ENCODE data around the gene ZXDC. TPM values are rescaled to one million over a fixed set of nuclear protein-coding genes. Genes with fewer than 3 reads are reported as not detected.

The ZXDC gene
- total and polyA plus RNA-seq, 9 of the 15 experiments (the other 6 are each of a cell fraction or from before 2014, with no cell fraction given), result 0.59 to 13.4 (median 7.3) TPM

DNA sequence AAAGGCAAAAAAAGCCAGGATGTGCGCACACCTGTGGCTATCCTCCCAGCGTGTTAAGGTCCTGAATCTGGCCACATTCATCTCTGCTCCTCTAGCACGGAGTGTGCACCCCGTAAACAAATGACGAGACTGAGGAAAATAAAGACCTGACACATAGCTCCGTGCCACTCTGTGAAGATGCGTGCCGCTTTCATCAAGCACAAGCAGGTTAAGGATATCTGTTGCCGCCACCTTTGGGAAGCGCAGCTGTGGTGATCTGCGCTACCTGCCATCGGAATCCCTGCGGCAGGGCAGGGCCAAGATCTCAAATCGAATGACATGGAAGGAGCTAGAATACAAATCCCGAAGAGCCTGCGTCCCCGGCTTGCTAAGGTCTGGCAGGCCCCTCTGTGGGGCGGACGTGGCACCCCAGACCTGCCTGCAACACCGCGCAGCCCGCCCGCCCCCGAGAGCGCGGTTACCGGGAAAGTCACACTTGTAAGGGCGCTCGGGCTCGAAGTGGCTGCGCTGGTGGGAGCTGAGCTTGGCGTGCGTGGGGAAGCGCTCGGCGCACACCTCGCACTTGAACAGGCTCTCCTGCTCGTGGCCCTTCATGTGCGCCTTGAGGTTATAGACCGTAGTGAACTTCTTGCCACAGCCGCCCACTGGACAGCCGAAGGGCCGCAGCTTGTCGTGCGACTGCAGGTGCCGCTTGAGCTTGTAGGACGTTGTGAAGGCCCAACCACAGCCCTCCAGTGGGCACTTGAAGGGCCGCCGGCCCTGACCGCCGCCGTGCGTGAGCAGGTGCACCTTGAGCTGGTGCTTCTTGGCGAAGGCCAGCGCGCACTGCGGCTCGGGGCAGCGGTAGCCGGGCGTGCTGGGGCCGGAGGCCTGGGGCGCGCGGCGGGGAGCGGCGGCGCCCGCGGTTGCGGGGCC lies 936 bp downstream of the ZXDC start (continued):
- no peak for TF ChIP-seq PRPF4 (IDR thresholded peaks at IDR 0.05; ENCODE audit: insufficient read depth, low read depth, low read length, poor library complexity, severe bottlenecking)
- peak; percentile 28 to 39; a peak in 3 of 4 replicates for TF ChIP-seq NRF1 (conservative IDR thresholded peaks at IDR 0.05 in 1 of 2, IDR thresholded peaks at IDR 0.05 in 1 of 2)
- TF ChIP-seq E2F3 (CRISPR knock-in tag; IDR thresholded peaks at IDR 0.05), result no peak
- no peak for TF ChIP-seq GTF2F1 (IDR thresholded peaks at IDR 0.05; ENCODE audit: low read depth, low read length)
- TF ChIP-seq DPF2 (IDR thresholded peaks at IDR 0.05), result no peak
- TF ChIP-seq RUNX1 (IDR thresholded peaks at IDR 0.05; ENCODE audit: low read depth), result no peak
- TF ChIP-seq, protein P1, sequence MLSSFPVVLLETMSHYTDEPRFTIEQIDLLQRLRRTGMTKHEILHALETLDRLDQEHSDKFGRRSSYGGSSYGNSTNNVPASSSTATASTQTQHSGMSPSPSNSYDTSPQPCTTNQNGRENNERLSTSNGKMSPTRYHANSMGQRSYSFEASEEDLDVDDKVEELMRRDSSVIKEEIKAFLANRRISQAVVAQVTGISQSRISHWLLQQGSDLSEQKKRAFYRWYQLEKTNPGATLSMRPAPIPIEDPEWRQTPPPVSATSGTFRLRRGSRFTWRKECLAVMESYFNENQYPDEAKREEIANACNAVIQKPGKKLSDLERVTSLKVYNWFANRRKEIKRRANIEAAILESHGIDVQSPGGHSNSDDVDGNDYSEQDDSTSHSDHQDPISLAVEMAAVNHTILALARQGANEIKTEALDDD (IDR thresholded peaks at IDR 0.05), result no peak
- TF ChIP-seq RBFOX2 (IDR thresholded peaks at IDR 0.05; ENCODE audit: low read depth, low read length), result peak; percentile 54; the same call in 1 of the 2 replicates
